ENCODE results near the gene SUN3.

The SUN3 gene

GRCh38 chr7:48028938-48029337 lies at the start of gene SUN3:
Gene SUN3, minus strand, starts transcription at chr7:48029107. Its CDS starts 169 bp downstream, at chr7:48028938.
- H3K4me3 ChIP-seq (ENCODE audit: low read depth, low read length): no peak within 1 kb of the TSS
- no peak for DNase-seq (ENCODE audit: low read depth)

GRCh38 chr7:48078470-48078869 lies 49.6 kb upstream of the SUN3 start:
- H3K4me3 ChIP-seq (ENCODE audit: low read depth, low read length): no peak overlapping the region
- no peak for DNase-seq (ENCODE audit: low read depth)

- H3K4me3 ChIP-seq (ENCODE audit: low read depth, low read length): no peak overlapping the region
- DNase-seq (ENCODE audit: low read depth): no peak
Observed at GRCh38 chr7:48077423-48077822, 48.5 kb upstream of the SUN3 start.

GRCh38 chr7:48074204-48074654 lies 45.3 kb upstream of the SUN3 start:
- no peak for DNase-seq (ENCODE audit: low read depth)
- no peak overlapping the region for H3K4me3 ChIP-seq (ENCODE audit: low read depth, low read length)

- no peak for DNase-seq (ENCODE audit: low read depth)
- H3K4me3 ChIP-seq (ENCODE audit: low read depth, low read length): no peak overlapping the region
Observed at GRCh38 chr7:48067475-48067874, 38.6 kb upstream of the SUN3 start.

GRCh38 chr7:48063985-48064384 lies 35.1 kb upstream of the SUN3 start:
- no peak for DNase-seq (ENCODE audit: low read depth)
- H3K4me3 ChIP-seq (ENCODE audit: low read depth, low read length): no peak overlapping the region

- DNase-seq (ENCODE audit: low read depth): no peak
- no peak overlapping the region for H3K4me3 ChIP-seq (ENCODE audit: low read depth, low read length)
Observed at GRCh38 chr7:48059706-48060105, 30.8 kb upstream of the SUN3 start.

- DNase-seq (ENCODE audit: low read depth): no peak
- H3K4me3 ChIP-seq (ENCODE audit: low read depth, low read length): no peak overlapping the region
Observed at GRCh38 chr7:48058990-48059389, 30.1 kb upstream of the SUN3 start.

GRCh38 chr7:48053736-48054135 lies 24.8 kb upstream of the SUN3 start:
- DNase-seq (ENCODE audit: low read depth): no peak

GRCh38 chr7:48052748-48053147 lies 23.8 kb upstream of the SUN3 start:
- no peak for DNase-seq (ENCODE audit: low read depth)

More at GRCh38 chr7:48053736-48054135, 24.8 kb upstream of the SUN3 start:
- H3K4me3 ChIP-seq (ENCODE audit: low read depth, low read length): no peak overlapping the region

GRCh38 chr7:48049850-48050249 lies 20.9 kb upstream of the SUN3 start:
- DNase-seq (ENCODE audit: low read depth): no peak
- H3K4me3 ChIP-seq (ENCODE audit: low read depth, low read length): no peak overlapping the region

More at GRCh38 chr7:48052748-48053147, 23.8 kb upstream of the SUN3 start:
- H3K4me3 ChIP-seq (ENCODE audit: low read depth, low read length): no peak overlapping the region

- no peak for DNase-seq (ENCODE audit: low read depth)
- H3K4me3 ChIP-seq (ENCODE audit: low read depth, low read length): no peak overlapping the region
Observed at GRCh38 chr7:48048113-48048512, 19.2 kb upstream of the SUN3 start.

- H3K4me3 ChIP-seq (ENCODE audit: low read depth, low read length): no peak overlapping the region
- DNase-seq (ENCODE audit: low read depth): no peak
Observed at GRCh38 chr7:48046458-48046857, 17.6 kb upstream of the SUN3 start.

GRCh38 chr7:48045195-48045765 lies 16.4 kb upstream of the SUN3 start:
- H3K4me3 ChIP-seq (ENCODE audit: low read depth, low read length): no peak overlapping the region
- DNase-seq (ENCODE audit: low read depth): no peak

- no peak overlapping the region for H3K4me3 ChIP-seq (ENCODE audit: low read depth, low read length)
- DNase-seq (ENCODE audit: low read depth): no peak
Observed at GRCh38 chr7:48042636-48043035, 13.7 kb upstream of the SUN3 start.

GRCh38 chr7:48042216-48042615 lies 13.3 kb upstream of the SUN3 start:
- no peak for DNase-seq (ENCODE audit: low read depth)

GRCh38 chr7:48041653-48041970 lies 12.7 kb upstream of the SUN3 start:
- no peak overlapping the region for H3K4me3 ChIP-seq (ENCODE audit: low read depth, low read length)
- DNase-seq (ENCODE audit: low read depth): no peak

More at GRCh38 chr7:48042216-48042615, 13.3 kb upstream of the SUN3 start:
- no peak overlapping the region for H3K4me3 ChIP-seq (ENCODE audit: low read depth, low read length)

GRCh38 chr7:48040944-48041652 lies 12.2 kb upstream of the SUN3 start:
- no peak for DNase-seq (ENCODE audit: low read depth)
- H3K4me3 ChIP-seq (ENCODE audit: low read depth, low read length): no peak overlapping the region

- H3K4me3 ChIP-seq (ENCODE audit: low read depth, low read length): no peak overlapping the region
- no peak for DNase-seq (ENCODE audit: low read depth)
Observed at GRCh38 chr7:48038815-48039506, 10.1 kb upstream of the SUN3 start.

- H3K4me3 ChIP-seq (ENCODE audit: low read depth, low read length): peak overlapping the region; percentile 56
- DNase-seq (ENCODE audit: low read depth): no peak
Observed at GRCh38 chr7:48035967-48036478, 7.1 kb upstream of the SUN3 start.
